GM19397 (cell line): Measurements from ENCODE around the gene ACTN3.
A peak's percentile ranks its signal among the peaks of the same experiment; 100 is the strongest.
"Not testable (repeated sequence)": the region's sequence is repeated elsewhere in the genome, so short reads cannot be mapped to it uniquely, and the experiment has no call there.

Experiments
- ATAC-seq: cut with Tn5 transposase; IDR thresholded peaks from one replicate; pipeline ENCODE4 v1.9.1; 2021; ENCODE audit warnings: mild to moderate bottlenecking, moderate library complexity; ENCODE audit not compliant: unreplicated experiment

ACTN3 gene

GRCh38 chr11:66562907-66563583 is 16.3 kb downstream of the ACTN3 start:
- no peak for ATAC-seq

- no peak for ATAC-seq
Observed at GRCh38 chr11:66563832-66564231, 17.1 kb downstream of the ACTN3 start.

DNA sequence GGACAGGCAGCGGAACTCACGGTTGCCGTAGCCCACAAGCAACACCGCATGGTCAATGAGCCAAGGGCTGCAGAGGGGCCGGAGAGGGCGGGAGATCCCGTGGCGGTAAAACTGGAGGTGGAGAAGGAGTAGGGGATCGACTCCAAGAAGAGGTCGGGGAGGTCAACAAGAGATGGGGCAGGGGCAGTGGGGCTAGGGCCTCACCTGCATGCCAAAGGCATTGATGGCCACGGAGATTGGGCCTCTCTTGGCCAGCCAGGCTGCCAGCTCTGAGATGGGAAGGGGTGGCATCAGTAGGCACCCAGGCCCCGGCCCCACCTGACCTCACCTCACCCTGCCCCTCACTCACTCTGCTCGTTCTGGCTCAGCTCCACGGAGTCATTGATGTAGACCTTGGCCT is 17.8 kb downstream of the ACTN3 start:
- ATAC-seq = no peak

DNA sequence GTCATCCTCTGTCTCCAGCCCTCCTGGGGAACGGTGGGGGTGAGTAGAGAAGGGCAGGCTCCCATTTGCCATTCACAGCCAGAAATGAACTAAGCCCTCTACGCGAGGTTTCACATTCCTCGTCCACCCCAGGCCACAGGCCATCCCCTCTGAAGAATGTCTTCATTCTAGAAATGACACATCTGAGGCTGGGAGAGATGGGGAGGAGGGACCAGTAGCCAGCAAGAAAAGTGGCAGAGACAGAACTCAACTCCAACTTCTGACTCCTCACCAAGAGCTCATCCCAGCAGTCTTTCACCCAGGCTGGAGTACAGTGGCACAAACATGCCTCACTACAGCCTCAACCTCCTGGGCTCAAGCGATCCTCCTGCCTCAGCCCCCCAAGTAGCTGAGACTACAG is 18.3 kb downstream of the ACTN3 start:
- ATAC-seq = no peak

DNA sequence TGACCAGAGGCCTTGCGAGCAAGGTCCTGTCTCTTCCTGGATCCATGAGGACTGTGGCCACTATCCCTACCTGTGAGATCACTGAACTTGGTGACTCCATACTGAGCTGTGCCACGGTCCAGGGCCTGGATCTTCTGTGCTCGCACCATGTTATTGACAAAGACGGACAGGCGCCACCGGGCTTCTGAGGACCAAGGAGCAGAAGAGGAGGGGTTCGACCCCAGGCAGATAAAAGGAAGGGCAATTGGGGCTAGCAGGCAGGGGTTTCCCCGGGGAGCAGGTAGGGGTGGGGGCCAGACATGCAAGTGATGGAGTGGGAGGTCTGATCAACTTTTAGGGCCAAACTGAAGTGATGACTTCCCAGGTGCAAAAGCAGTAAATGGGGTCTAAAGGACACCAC is 19.5 kb downstream of the ACTN3 start:
- no peak for ATAC-seq

DNA sequence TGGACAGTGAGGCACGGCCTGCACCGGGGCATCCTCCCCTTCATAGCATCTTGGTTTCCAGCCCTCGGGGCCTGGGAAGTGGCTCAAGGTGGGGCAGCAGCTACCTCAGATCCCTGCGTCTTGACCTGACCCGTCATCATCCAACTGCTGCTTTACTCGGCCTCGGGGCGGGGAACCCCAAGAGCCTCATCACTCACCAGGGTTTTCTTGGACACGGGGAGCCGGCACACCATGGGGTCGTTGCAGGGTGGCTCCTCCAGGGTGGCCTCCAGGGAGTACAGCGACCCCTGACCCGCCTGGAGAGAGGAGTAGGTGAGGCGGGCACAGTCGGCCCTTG is 21.1 kb downstream of the ACTN3 start:
- no peak for ATAC-seq

DNA sequence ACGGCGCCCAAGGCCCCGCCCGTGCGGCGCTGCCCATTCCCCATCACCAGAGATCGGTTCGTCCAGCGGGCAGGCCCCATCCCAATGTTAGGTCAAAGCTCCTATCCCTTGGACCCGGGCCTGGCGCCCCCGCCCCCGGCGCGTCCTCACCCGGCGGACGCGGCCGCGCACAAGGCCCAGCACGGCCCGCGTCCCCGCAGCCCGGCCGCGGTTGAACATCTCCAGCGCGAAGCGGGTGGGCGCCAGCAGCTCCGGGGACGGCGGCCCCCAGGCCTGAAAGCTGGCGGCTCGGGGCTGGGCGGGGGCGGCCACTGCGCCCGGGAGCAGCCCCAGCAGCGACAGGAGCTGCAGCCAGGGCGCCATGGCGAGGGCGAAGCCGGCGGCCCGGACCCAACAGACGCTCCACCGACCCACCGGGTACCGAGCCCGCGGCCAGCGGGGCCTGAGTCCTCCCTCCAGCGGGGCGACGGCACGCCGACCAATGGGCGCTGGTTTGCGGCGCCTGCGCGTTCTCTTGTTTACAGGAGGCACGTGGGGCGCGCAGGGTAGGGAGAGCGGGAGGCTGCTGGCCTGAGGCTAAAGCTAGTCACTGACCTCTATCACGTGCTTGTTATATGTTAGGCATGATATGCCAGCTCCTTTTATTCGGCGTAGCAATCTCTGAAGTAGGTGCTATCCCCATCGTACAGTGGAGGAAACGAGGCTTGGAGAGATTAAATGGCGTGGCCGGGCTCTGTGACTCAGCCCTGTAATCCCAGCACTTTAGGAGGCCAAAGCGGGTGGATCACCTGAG is 21.6 kb downstream of the ACTN3 start, which contains the start of gene CTSF:
Gene CTSF, minus strand, starts transcription at position 483 of the 793 bp plus-strand sequence. Its CDS starts 120 bp downstream, at position 363.
- peak; percentile 64 for ATAC-seq

GRCh38 chr11:66569076-66569475 is 22.4 kb downstream of the ACTN3 start:
- ATAC-seq = no peak

DNA sequence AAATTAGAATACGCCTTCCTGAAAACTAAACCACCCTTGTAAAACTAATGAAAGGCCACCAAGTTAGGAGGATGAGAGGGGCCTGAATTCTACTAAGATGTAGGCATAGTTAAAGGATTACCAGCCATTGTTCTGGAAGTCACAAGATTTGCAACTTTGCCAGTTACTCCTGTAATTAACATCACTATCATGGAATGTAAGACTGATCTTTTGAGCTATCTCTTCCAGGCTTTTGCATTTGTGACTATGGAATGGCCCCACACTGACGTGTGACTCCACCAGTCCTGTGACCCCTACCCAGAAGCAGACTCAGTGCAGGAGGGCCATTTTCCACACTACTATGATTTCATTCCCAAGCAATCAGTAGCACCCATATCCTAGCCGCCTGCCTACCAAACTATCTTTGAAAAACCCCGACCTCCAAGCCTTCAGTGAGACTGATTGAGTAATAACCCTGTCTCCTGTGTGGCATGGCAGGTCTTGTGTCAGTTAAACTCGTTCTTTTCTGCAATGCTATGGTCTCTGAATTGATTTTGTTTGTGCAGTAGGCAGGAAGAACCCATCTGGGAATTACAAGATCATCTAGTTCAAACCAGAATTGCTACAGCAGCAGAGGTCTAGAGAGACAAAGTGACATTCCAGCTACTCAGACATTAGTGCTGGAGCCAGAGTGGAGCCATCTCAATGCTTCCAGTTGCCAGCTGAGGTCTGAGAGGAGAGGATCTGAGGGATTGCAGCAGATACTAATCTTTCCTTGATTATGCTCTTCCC is 23.6 kb downstream of the ACTN3 start:
- ATAC-seq = no peak

DNA sequence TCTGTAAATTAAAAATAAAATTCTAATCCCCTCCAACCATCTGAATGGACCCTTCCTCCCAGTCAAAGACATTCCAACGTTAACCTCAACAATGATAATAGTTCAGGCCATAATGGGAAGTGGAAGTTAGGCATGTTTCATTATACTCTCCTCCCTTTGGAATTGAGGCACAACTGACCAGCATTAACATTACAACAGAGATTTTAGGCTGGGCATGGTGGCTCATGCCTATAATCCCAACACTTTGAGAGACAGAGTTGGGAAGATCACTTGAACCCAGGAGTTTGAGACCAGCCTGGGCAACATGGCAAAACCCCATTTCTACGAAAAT is 24.1 kb downstream of the ACTN3 start:
- ATAC-seq = no peak

- ATAC-seq = no peak
Observed at GRCh38 chr11:66579017-66579606, 32.4 kb downstream of the ACTN3 start.

- ATAC-seq = no peak
Observed at GRCh38 chr11:66580803-66581202, 34.1 kb downstream of the ACTN3 start.

DNA sequence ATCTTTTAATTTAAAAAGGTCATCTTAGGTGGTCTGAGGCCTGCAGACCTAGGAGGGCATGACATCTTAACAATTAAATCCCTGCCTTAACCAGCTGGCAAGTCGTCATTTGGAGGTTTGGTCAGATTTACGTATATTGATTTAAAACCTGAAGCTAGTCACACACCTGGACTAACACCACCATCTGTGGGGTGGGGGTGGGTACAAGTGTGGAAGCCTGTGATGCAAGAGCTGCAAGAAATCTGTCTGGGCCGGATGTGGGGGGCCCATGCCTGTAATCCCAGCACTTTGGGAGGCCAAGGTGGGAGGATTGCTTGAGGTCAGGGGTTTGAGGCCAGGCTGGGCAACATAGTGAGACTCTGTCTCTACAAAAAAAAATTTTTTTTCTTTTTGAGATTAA is 34.6 kb downstream of the ACTN3 start:
- ATAC-seq = no peak

DNA sequence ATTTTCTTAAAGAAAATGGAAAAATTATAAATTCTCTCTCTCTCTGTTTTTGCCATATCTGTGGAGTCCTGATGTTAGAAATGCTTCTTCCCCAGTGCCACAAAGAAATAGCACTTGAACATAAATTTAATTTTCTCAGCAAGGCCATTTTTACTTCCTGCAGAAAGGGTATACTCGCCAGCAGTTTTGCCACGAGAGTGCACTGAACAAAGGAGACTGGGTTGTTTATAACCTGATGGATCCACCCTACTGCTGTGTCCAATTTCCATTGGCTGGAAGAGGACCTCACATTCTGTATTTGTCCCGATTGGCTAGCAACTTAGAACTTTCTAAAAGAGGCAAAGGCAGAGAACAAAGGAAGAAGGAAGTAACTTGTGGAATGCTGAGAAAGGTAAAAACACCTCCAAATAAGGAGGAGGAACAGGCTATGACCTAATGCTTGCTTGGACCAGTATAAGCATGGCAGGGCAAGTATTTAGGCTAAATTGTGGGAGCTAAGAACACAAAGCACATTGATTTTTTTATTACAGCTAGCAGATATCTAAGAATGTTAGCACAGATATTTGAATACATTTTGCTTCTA is 36.0 kb downstream of the ACTN3 start:
- ATAC-seq = not testable (repeated sequence)

DNA sequence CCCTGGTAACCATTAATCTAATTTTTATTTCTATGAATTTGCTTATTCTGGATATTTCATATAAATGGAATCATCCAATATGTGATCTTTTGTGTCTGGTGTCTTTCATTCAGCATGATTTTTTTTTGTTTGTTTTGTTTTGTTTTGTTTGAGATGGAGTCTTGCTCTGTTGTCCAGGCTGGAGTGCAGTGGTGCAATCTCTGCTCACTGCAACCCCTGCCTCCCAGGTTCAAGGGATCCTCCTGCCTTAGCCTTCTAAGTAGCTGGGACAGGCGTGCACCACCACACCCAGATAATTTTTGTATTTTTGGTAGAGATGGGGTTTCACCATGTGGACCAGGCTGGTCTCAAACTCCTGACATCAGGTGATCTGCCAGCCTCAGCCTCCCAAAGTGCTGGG is 38.7 kb downstream of the ACTN3 start:
- not testable (repeated sequence) for ATAC-seq

DNA sequence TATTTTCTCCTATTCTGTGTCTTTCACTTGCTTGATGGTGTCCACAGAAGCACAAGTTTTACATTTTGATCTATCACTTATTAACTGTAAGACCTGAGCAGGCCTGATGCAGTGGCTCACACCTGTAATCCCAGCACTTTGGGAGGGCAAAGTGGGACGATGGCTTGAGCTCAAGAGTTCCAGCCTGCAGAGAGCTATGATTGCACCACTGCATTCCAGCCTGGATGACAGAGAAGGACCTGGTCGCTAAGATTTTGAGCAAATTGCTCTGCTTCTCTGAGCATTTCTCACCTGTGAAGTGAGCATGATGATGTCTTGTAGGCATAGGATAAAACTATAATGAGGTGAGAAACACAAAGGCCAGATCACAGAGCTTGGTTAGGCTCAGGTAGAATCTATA is 39.4 kb downstream of the ACTN3 start:
- ATAC-seq = no peak

DNA sequence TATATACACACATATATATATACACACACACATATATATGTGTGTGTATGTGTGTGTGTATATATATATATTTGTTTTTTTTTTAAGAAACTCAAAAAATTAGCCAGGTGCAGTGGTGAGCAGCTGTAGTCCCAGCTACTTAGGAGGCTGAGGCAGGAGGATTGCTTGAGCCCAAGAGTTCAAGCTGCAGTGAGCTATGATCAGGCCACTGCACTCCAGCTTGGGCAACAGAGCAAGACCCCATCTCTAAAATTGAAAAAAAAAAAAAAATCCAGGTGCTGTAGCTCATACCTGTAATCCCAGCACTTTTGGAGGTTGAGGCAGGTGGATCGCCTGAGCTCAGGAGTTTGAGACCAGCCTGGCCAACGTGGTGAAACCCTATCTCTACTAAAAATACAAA is 42.6 kb downstream of the ACTN3 start:
- not testable (repeated sequence) for ATAC-seq

- ATAC-seq = no peak
Observed at GRCh38 chr11:66589996-66590675, 43.4 kb downstream of the ACTN3 start.

DNA sequence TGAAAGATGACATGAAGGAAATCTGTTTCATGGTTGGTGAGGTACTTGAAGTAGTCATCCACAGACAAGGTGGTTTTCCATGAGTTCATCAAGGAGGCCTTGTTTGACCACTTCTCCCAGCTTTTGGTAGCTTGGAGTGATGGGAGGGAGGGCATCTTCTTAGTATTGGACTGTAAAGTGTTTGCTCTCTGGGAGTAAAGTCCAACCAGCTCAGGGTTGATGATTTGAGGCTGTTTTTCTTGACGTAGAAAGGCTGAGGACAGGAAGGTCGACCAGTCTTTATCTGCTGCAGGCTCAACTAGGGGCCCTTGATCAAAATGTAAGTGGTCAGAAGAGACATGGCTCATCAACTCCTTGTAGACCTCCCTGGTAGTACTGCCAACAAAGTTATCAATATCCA is 44.5 kb downstream of the ACTN3 start:
- no peak for ATAC-seq

GRCh38 chr11:66592457-66593302 is 46.0 kb downstream of the ACTN3 start, which contains the start of the genes CCDC87 and CCS:
TSS of gene CCDC87 (minus strand) at chr11:66593063. CDS start at chr11:66593015, 48 bp downstream.
TSS of gene CCS (plus strand) at chr11:66593185. CDS start at chr11:66593262, 77 bp downstream.
- ATAC-seq = peak; percentile 89
